GM12872 (cell line): Measurements from ENCODE around the gene ADGRV1.

Experiments used
- TF ChIP-seq, protein P1 (sequence below): IDR thresholded peaks from 3 replicates; pipeline ENCODE4 v1.5.1; 2011; ENCODE audit warnings: low read depth, mild to moderate bottlenecking, low read length, moderate library complexity; ENCODE audit not compliant: insufficient read depth

Gene ADGRV1, protein sequence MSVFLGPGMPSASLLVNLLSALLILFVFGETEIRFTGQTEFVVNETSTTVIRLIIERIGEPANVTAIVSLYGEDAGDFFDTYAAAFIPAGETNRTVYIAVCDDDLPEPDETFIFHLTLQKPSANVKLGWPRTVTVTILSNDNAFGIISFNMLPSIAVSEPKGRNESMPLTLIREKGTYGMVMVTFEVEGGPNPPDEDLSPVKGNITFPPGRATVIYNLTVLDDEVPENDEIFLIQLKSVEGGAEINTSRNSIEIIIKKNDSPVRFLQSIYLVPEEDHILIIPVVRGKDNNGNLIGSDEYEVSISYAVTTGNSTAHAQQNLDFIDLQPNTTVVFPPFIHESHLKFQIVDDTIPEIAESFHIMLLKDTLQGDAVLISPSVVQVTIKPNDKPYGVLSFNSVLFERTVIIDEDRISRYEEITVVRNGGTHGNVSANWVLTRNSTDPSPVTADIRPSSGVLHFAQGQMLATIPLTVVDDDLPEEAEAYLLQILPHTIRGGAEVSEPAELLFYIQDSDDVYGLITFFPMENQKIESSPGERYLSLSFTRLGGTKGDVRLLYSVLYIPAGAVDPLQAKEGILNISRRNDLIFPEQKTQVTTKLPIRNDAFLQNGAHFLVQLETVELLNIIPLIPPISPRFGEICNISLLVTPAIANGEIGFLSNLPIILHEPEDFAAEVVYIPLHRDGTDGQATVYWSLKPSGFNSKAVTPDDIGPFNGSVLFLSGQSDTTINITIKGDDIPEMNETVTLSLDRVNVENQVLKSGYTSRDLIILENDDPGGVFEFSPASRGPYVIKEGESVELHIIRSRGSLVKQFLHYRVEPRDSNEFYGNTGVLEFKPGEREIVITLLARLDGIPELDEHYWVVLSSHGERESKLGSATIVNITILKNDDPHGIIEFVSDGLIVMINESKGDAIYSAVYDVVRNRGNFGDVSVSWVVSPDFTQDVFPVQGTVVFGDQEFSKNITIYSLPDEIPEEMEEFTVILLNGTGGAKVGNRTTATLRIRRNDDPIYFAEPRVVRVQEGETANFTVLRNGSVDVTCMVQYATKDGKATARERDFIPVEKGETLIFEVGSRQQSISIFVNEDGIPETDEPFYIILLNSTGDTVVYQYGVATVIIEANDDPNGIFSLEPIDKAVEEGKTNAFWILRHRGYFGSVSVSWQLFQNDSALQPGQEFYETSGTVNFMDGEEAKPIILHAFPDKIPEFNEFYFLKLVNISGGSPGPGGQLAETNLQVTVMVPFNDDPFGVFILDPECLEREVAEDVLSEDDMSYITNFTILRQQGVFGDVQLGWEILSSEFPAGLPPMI (N-terminal part only)

DNA sequence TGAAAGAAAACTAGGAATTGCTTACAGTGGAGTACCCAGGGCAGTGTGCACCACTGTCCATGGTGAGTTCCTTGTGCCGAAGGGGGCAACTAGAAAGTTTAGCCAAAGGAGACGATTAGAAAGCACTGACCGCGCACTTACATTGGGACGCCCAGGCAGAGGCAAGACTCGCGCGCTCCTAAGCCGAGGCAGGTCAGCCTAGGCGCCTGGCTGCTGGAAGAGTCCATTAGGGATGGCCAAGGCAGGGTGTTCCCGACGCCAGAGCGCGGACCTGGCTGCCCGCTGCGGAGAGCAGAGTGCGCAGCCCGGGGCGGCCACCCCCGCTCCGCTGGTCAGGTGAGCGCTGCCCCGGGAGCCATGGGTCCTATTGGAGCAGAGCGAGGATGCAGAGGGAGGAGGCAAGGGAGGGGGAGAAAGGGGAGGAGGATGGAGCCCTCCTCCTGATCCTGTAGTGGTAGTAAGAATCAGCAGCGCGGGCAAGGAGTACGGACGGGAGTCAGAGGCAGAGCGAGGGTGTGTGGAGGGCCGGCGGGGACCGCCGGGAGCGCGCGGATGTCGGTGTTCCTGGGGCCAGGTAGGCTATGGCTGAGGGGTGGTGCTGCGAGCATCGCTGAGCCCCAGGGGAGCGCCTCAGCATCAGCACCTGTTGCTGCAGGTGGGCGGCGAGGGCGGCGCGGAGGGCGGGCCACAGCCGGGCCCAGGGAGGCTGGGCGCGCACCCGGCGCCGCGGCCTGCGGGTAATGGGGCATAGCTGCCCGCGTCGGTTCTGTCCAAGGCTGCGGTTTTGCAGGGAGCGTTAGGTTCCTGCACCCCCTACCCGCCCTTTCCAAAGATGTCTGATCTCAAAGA, at the start of gene ADGRV1:
ADGRV1 (plus strand) TSS at position 454 of the 849 bp plus-strand sequence; CDS start at position 553, 99 bp downstream.
- TF ChIP-seq, protein P1, sequence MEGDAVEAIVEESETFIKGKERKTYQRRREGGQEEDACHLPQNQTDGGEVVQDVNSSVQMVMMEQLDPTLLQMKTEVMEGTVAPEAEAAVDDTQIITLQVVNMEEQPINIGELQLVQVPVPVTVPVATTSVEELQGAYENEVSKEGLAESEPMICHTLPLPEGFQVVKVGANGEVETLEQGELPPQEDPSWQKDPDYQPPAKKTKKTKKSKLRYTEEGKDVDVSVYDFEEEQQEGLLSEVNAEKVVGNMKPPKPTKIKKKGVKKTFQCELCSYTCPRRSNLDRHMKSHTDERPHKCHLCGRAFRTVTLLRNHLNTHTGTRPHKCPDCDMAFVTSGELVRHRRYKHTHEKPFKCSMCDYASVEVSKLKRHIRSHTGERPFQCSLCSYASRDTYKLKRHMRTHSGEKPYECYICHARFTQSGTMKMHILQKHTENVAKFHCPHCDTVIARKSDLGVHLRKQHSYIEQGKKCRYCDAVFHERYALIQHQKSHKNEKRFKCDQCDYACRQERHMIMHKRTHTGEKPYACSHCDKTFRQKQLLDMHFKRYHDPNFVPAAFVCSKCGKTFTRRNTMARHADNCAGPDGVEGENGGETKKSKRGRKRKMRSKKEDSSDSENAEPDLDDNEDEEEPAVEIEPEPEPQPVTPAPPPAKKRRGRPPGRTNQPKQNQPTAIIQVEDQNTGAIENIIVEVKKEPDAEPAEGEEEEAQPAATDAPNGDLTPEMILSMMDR, result no peak

DNA sequence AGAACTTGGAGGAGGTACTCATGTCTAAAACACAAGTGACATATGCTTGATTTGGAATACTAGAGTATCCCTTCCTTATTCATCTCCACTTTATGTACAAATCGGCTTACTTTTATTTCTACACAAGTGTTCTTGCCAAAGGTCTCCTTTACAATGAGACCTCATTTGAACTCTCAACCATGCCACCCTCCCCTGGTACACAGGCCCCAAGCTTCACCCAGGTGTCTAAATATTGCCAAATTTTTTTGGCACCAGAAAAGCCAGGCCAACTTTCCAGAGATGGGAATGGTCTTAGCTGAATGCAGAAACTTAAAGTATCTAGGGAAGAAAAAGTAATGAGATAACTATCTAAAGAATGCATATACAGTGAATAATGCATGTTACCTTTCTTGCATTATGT, 48.2 kb upstream of the ADGRV1 start:
- TF ChIP-seq, protein P1, result no peak

DNA sequence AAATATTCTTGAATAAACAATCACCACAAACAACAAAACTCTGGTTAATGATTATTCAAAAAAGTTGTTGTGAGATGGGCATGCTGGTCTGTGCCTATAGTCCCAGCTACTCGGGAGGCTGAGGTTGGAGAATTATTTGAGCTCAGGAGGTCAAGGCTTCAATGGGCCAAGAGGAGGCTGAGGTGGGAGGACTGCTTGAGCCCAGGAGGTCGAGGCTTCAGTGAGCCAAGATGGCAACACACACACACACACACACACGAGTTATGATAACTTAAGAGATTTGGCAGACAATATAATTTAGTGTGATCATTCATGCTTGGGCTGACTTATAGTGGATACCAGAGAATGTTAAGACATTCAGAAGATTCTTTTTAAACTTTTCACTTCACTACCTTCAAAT, 44.1 kb upstream of the ADGRV1 start:
- TF ChIP-seq, protein P1, result no peak

DNA sequence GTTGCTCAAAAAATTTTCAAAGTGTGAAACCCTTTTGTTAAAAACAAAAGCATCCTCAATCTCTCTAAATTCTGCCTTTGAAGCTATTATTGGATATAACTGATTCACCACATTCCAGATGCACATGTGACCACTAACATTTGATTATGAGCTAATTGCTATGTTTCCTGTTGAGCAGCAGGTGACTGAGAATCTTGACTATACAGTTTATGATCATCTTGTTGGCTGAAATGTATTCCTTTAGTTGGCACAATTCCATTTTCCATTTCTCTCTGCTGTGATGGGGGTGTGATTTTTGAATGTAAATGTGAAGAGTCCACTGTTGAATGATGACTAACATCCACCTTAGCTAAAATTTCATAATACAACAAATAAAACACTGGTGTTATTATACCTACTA, 39.9 kb upstream of the ADGRV1 start:
- TF ChIP-seq, protein P1, result no peak

DNA sequence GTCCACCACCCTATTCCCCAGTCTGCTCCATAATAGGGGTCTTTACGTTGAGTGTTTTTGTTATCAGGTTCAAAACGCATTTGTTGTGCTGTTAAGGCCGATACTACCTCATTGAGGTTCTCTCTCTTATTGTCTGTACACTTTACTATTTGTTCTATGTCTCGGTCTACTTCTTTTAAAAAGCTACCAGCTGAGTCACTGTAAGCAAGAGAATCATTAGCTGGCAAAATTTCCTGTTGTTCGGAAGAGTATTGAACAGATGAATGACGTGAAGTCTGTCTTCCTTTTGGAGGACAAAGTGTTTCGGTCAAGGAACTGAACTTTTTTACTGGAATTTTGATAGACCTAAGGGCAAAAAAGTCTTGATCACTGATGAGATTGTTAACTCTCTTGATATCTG, 39.5 kb upstream of the ADGRV1 start:
- TF ChIP-seq, protein P1, result no peak

DNA sequence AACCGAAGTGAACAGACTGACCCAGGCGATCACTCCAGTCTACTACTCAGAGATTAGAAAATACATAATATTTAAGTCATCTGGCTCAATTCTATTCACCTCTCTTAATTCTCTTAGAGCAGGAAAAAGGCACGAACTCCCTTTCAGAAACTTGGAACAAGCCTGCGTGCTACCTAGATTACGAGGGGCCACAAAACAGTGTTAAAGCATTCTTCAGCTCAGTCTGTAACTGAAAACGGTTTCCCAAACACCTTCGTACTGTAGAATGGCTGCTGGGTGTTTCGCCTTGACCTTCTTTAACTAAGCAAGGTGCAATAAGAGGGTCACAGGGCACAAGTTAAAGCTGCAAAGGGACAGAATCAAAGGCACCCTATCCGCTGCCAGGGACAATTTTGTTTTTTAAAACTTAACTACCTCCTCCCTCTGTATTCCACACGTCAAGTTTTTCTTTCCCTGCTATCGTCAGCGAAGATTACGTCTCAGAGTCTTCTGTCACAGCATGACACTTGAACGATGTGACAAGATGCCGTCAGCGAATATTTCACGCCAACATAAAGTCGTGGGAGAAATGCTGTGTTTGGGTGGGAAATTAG, 29.9 kb upstream of the ADGRV1 start:
- TF ChIP-seq, protein P1, result no peak
